ENCODE data around the gene OR1I1. TPM values are rescaled to one million over a fixed set of nuclear protein-coding genes. Genes with fewer than 3 reads are reported as not detected.

Gene OR1I1
- polyA plus RNA-seq, 1 donor from 2014 or later, result not detected

DNA sequence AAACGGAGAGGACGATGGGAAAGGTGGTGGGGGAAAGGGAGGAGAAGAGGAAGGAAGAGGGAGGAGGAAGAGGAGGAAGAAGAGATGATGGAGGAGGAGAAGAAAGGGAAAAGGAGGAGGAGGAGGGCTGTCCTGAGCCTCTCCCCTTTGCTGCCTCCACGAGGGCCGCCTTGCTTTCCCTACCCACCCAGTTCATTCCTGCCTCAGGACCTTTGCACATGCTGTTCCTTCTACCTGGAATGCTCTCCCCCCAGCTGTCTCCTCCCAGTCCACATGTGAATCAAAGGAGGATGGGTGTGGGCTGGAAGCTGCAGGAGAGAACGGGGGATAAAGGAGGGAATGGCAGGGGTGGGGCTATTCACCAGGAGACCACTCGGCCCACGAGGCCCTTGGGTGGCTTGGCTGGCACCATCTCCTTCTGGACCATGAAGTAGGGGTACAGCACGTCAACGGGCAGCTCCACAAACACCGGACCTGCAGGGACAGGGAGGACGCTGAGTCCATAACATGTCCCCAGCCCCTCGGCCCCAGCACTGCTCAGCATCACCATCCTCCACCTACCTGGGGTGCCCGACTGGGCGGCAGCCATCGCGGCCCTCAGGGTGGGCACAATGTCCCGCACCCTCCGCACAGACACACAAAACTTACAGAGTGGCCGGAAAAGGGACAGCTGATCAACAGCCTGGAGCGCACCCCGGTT, 40.5 kb downstream of the OR1I1 start:
- Histone ChIP-seq H3K27me3 (ENCODE audit: insufficient read depth, low read depth, low read length) (no peaks in the 10 kb centered on the region), H3K9me2 (ENCODE audit: insufficient read depth, low read length) (no peaks in the 10 kb centered on the region), H3K4me2 (ENCODE audit: low read length) (no peak overlapping the region), H3F3A (ENCODE audit: insufficient read depth, low read length, poor library complexity, severe bottlenecking) (no peaks in the 10 kb centered on the region), H3K27ac (ENCODE audit: low read length) (no peak overlapping the region), H4K20me1 (ENCODE audit: insufficient read depth) (no peaks in the 10 kb centered on the region), H3K9ac (ENCODE audit: low read length) (no peak overlapping the region), H3K9me3 (ENCODE audit: low read length) (no peaks in the 10 kb centered on the region), H3K79me2 (replicated peaks; ENCODE audit: insufficient read depth, low read length) (peaks cover 4% of the 10 kb centered on the region), H3K36me3 (ENCODE audit: insufficient read depth, low read length) (peaks cover 5% of the 10 kb centered on the region), H2AFZ (ENCODE audit: low read depth, low read length) (no peak overlapping the region), H3K4me3 (ENCODE audit: low read length) (no peak overlapping the region)
- TF ChIP-seq POLR2AphosphoS5 (IDR thresholded peaks at IDR 0.05), result no peak
- TF ChIP-seq, protein P1, sequence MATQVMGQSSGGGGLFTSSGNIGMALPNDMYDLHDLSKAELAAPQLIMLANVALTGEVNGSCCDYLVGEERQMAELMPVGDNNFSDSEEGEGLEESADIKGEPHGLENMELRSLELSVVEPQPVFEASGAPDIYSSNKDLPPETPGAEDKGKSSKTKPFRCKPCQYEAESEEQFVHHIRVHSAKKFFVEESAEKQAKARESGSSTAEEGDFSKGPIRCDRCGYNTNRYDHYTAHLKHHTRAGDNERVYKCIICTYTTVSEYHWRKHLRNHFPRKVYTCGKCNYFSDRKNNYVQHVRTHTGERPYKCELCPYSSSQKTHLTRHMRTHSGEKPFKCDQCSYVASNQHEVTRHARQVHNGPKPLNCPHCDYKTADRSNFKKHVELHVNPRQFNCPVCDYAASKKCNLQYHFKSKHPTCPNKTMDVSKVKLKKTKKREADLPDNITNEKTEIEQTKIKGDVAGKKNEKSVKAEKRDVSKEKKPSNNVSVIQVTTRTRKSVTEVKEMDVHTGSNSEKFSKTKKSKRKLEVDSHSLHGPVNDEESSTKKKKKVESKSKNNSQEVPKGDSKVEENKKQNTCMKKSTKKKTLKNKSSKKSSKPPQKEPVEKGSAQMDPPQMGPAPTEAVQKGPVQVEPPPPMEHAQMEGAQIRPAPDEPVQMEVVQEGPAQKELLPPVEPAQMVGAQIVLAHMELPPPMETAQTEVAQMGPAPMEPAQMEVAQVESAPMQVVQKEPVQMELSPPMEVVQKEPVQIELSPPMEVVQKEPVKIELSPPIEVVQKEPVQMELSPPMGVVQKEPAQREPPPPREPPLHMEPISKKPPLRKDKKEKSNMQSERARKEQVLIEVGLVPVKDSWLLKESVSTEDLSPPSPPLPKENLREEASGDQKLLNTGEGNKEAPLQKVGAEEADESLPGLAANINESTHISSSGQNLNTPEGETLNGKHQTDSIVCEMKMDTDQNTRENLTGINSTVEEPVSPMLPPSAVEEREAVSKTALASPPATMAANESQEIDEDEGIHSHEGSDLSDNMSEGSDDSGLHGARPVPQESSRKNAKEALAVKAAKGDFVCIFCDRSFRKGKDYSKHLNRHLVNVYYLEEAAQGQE (IDR thresholded peaks at IDR 0.05; ENCODE audit: borderline replicate concordance), result no peak
- no peak for TF ChIP-seq TAF1 (IDR thresholded peaks at IDR 0.05; ENCODE audit: low read depth)
- TF ChIP-seq, protein P2, sequence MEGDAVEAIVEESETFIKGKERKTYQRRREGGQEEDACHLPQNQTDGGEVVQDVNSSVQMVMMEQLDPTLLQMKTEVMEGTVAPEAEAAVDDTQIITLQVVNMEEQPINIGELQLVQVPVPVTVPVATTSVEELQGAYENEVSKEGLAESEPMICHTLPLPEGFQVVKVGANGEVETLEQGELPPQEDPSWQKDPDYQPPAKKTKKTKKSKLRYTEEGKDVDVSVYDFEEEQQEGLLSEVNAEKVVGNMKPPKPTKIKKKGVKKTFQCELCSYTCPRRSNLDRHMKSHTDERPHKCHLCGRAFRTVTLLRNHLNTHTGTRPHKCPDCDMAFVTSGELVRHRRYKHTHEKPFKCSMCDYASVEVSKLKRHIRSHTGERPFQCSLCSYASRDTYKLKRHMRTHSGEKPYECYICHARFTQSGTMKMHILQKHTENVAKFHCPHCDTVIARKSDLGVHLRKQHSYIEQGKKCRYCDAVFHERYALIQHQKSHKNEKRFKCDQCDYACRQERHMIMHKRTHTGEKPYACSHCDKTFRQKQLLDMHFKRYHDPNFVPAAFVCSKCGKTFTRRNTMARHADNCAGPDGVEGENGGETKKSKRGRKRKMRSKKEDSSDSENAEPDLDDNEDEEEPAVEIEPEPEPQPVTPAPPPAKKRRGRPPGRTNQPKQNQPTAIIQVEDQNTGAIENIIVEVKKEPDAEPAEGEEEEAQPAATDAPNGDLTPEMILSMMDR (IDR thresholded peaks at IDR 0.05; ENCODE audit: poor library complexity, severe bottlenecking), result no peak
- TF ChIP-seq EZH2 (IDR thresholded peaks at IDR 0.05; ENCODE audit: borderline replicate concordance, insufficient read depth, low read length, poor library complexity, severe bottlenecking), result no peak
- TF ChIP-seq EP300 (conservative IDR thresholded peaks at IDR 0.05; ENCODE audit: poor library complexity, severe bottlenecking), result no peak
- TF ChIP-seq MXI1 (conservative IDR thresholded peaks at IDR 0.05; ENCODE audit: poor library complexity, severe bottlenecking), result no peak
- TF ChIP-seq RAD21 (conservative IDR thresholded peaks at IDR 0.05), result no peak
- TF ChIP-seq SMC3 (conservative IDR thresholded peaks at IDR 0.05; ENCODE audit: poor library complexity), result no peak

DNA sequence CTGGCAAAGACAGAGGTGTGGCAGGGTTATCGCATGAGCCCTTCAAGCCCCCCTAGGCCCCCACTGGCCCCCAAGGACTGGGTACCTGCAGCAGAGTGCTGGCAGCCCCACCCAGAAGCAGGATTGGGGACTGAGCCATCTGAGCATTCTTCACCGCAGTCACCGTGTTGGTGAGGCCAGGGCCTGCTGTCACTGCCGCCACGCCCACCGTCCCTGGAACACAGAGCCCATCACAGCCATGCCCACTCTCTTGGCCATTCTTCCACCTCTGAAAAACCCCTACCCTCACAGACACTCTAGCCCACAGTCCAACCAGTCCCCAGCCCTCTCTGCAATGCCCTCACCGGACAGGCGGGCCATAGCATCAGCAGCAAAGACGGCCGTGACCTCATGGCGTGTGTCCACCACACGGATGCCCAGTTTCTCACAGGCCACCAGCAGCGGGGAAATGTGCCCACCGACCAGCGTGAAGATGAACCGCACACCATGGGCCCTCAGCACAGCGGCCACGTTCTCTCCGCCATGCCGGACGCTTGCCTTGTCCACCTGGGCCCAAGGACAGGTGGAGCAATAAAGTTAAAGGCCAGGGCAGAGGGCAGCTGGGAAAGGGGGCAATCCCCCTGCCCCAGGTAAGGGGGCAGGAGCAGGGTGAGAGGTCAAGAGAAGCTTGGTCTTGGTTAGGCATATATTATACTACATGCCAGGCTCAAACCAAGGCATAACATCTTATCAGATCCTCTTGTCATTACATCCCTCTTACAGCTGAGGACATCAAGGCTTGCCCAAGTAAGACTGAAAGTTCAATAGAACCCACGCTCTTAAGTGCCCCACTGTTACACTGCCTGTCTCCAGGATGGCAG, 41.2 kb downstream of the OR1I1 start:
- H3K4me3 ChIP-seq (ENCODE audit: low read length), result peak overlapping the region; percentile 98
- no peak overlapping the region for H3K4me2 ChIP-seq (ENCODE audit: low read length)
- TF ChIP-seq, protein P2 (IDR thresholded peaks at IDR 0.05; ENCODE audit: poor library complexity, severe bottlenecking), result no peak
- TF ChIP-seq EP300 (conservative IDR thresholded peaks at IDR 0.05; ENCODE audit: poor library complexity, severe bottlenecking), result no peak
- TF ChIP-seq, protein P1 (IDR thresholded peaks at IDR 0.05; ENCODE audit: borderline replicate concordance), result no peak
- no peak for TF ChIP-seq MXI1 (conservative IDR thresholded peaks at IDR 0.05; ENCODE audit: poor library complexity, severe bottlenecking)
- no peaks in the 10 kb centered on the region for H3K9me3 ChIP-seq (ENCODE audit: low read length)
- no peaks in the 10 kb centered on the region for H4K20me1 ChIP-seq (ENCODE audit: insufficient read depth)
- H3K27ac ChIP-seq (ENCODE audit: low read length), result no peak overlapping the region
- peaks cover 5% of the 10 kb centered on the region for H3K36me3 ChIP-seq (ENCODE audit: insufficient read depth, low read length)
- H3K9me2 ChIP-seq (ENCODE audit: insufficient read depth, low read length), result no peaks in the 10 kb centered on the region
- no peak overlapping the region for H3K9ac ChIP-seq (ENCODE audit: low read length)
- H3K27me3 ChIP-seq (ENCODE audit: insufficient read depth, low read depth, low read length), result no peaks in the 10 kb centered on the region
- peaks cover 4% of the 10 kb centered on the region for H3K79me2 ChIP-seq (replicated peaks; ENCODE audit: insufficient read depth, low read length)
- no peak overlapping the region for H2AFZ ChIP-seq (ENCODE audit: low read depth, low read length)
- H3F3A ChIP-seq (ENCODE audit: insufficient read depth, low read length, poor library complexity, severe bottlenecking), result no peaks in the 10 kb centered on the region
